HCT116 (cell line): ENCODE data around the gene ANKRD13B. TPM values are rescaled to one million over a fixed set of nuclear protein-coding genes. Genes with fewer than 3 reads are reported as not detected.

Experiments used
- ATAC-seq: fragments of 200-7000 bp; cut with Tn5 transposase; 2 replicates; pipeline ENCODE4 v1.9.1; 2020; ENCODE audit warnings: mild to moderate bottlenecking, moderate library complexity
- BruUV-seq: library from RNA; stranded (reverse); fragments of 400-500 nt; replicated peaks from 2 replicates; lab custom pipeline; 2021; lab: Mats Ljungman, UMichigan
- CTCF ChIA-PET: fragments of 300-600 bp; sonication (Branson Sonifier 250); formaldehyde crosslinking; loops from one replicate; lab custom pipeline; 2021; ENCODE audit warnings: antibody characterized with exemption; lab: Charles Lee
- POLR2A ChIA-PET: fragments of 300-600, 350-600 bp; sonication (Branson Sonifier 250); formaldehyde crosslinking; loops from one replicate; lab custom pipeline; 2021; ENCODE audit warnings: antibody characterized with exemption; lab: Charles Lee
- RAD21 ChIA-PET, 2 experiments: fragments of 300-600 bp; sonication (Branson Sonifier 250); formaldehyde crosslinking; loops; one replicate each; lab custom pipeline; 2023; ENCODE audit warnings: low total read pairs in 2 of 2; ENCODE audit not compliant: uncharacterized antibody in 2 of 2, unreplicated experiment in 2 of 2, low non-redundant PET in 1 of 2; lab: Charles Lee
- DNase-seq: peaks from one replicate; pipeline ENCODE4 v3.0.0-alpha.2; 2010; ENCODE audit warnings: low read depth, low spot score
- H2AFZ ChIP-seq: fragments of 200-600 bp; shearing (Covaris generic), sonication (generic); 2 replicates; pipeline ENCODE4 v1.6.1; 2017; ENCODE audit warnings: low read depth, mixed run types, mixed read lengths, antibody characterized with exemption, low read length; ENCODE audit not compliant: poor library complexity, severe bottlenecking
- H3K27ac ChIP-seq: 2 replicates; pipeline ENCODE4 v1.5.1; 2012; ENCODE audit warnings: low read depth, low read length
- H3K27me3 ChIP-seq: fragments of 200-600 bp; sonication (generic); 2 replicates; pipeline ENCODE4 v1.6.1; 2016; ENCODE audit warnings: mixed run types, low read length, mixed read lengths; ENCODE audit not compliant: insufficient read depth
- H3K36me3 ChIP-seq, 2 experiments: fragments of 200-500 bp in 1 of 2; fragments of 200-600 bp in 1 of 2; sonication (Bioruptor generic) in 1 of 2; sonication (generic) in 1 of 2; 2 replicates each; pipeline versions ENCODE4 v1.5.1 to v1.6.1; 2014 to 2016; ENCODE audit warnings: low read length in 2 of 2, inconsistent platforms in 1 of 2, mixed read lengths in 1 of 2, mixed run types in 1 of 2; ENCODE audit not compliant: insufficient read depth in 2 of 2, control insufficient read depth in 1 of 2
- H3K4me1 ChIP-seq, 2 experiments: fragments of 200-600 bp in 1 of 2; sonication (generic) in 1 of 2; 2 replicates each; pipeline versions ENCODE4 v1.5.1 to v1.6.1; 2012 to 2017; ENCODE audit warnings: low read length in 2 of 2, inconsistent platforms in 1 of 2, mild to moderate bottlenecking in 1 of 2, mixed read lengths in 1 of 2, mixed run types in 1 of 2, moderate library complexity in 1 of 2; ENCODE audit not compliant: insufficient read depth in 2 of 2, control insufficient read depth in 1 of 2
- H3K4me2 ChIP-seq: fragments of 200-600 bp; sonication (generic); 2 replicates; pipeline ENCODE4 v1.6.1; 2017; ENCODE audit warnings: mixed run types, low read length, mixed read lengths
- H3K4me3 ChIP-seq, 2 experiments: fragments of 200-600 bp in 1 of 2; sonication (generic) in 1 of 2; replicated peaks in 1 of 2; 2 replicates each; pipeline ENCODE4 v1.5.1; 2011 to 2016; ENCODE audit warnings: low read length in 2 of 2, control low read depth in 1 of 2, low read depth in 1 of 2, mild to moderate bottlenecking in 1 of 2, mixed read lengths in 1 of 2, mixed run types in 1 of 2
- H3K79me2 ChIP-seq: fragments of 200-600 bp; sonication (generic); 2 replicates; pipeline ENCODE4 v1.6.1; 2017; ENCODE audit warnings: mild to moderate bottlenecking, mixed run types, low read length, moderate library complexity, mixed read lengths; ENCODE audit not compliant: insufficient read depth
- H3K9ac ChIP-seq: fragments of 200-600 bp; sonication (generic); 2 replicates; pipeline ENCODE4 v1.6.1; 2016; ENCODE audit warnings: low read length, mixed read lengths
- H3K9me2 ChIP-seq: fragments of 200-600 bp; sonication (generic), shearing (Covaris generic); 2 replicates; pipeline ENCODE4 v1.6.1; 2017; ENCODE audit warnings: mixed run types, mild to moderate bottlenecking, moderate library complexity; ENCODE audit not compliant: insufficient read depth
- H3K9me3 ChIP-seq, 2 experiments: fragments of 200-500 bp in 1 of 2; fragments of 200-600 bp in 1 of 2; sonication (Bioruptor generic) in 1 of 2; sonication (generic) in 1 of 2; 2 replicates each; pipeline ENCODE4 v1.6.1; 2014 to 2017; ENCODE audit warnings: low read length in 2 of 2, mixed read lengths in 2 of 2, inconsistent platforms in 1 of 2, low read depth in 1 of 2, mild to moderate bottlenecking in 1 of 2, mixed run types in 1 of 2, moderate library complexity in 1 of 2; ENCODE audit not compliant: control insufficient read depth in 1 of 2, insufficient read depth in 1 of 2
- H4K20me1 ChIP-seq: fragments of 200-600 bp; sonication (generic), shearing (Covaris generic); 2 replicates; pipeline ENCODE4 v1.6.1; 2017; ENCODE audit warnings: mixed run types, mild to moderate bottlenecking, moderate library complexity; ENCODE audit not compliant: insufficient read depth
- CBX3 ChIP-seq: IDR thresholded peaks from 2 replicates; pipeline ENCODE4 v1.6.1; 2012; ENCODE audit warnings: low read depth
- CEBPB ChIP-seq: IDR thresholded peaks from 2 replicates; pipeline ENCODE4 v1.6.1; 2012; ENCODE audit warnings: low read depth
- EGR1 ChIP-seq: IDR thresholded peaks from 2 replicates; pipeline ENCODE4 v1.6.1; 2012; ENCODE audit warnings: low read depth
- EZH2phosphoT487 ChIP-seq: fragments of 200-600 bp; IDR thresholded peaks from 2 replicates; pipeline ENCODE4 v1.6.1; 2018; ENCODE audit warnings: antibody characterized with exemption, borderline replicate concordance
- FOSL1 ChIP-seq: IDR thresholded peaks from 2 replicates; pipeline ENCODE4 v1.6.1; 2012; ENCODE audit warnings: low read depth
- JUND ChIP-seq: IDR thresholded peaks from 2 replicates; pipeline ENCODE4 v1.6.1; 2012
- POLR2A ChIP-seq: IDR thresholded peaks from 2 replicates; pipeline ENCODE4 v1.7.0; 2011; ENCODE audit warnings: borderline replicate concordance; ENCODE audit not compliant: insufficient read depth, insufficient read length; ENCODE audit errors: extremely low read depth
- POLR2AphosphoS5 ChIP-seq: IDR thresholded peaks from 2 replicates; pipeline ENCODE4 v1.6.1; 2011; ENCODE audit warnings: mild to moderate bottlenecking, low read depth, low read length, moderate library complexity
- RAD21 ChIP-seq: IDR thresholded peaks from 2 replicates; pipeline ENCODE4 v1.6.1; 2012; ENCODE audit warnings: low read depth, mild to moderate bottlenecking
- SRF ChIP-seq: IDR thresholded peaks from 2 replicates; pipeline ENCODE4 v1.6.1; 2012; ENCODE audit warnings: low read depth
- TCF7L2 ChIP-seq: IDR thresholded peaks from 2 replicates; pipeline ENCODE4 v1.7.0; 2011; ENCODE audit warnings: borderline replicate concordance, inconsistent platforms; ENCODE audit not compliant: insufficient read depth, insufficient read length; ENCODE audit errors: extremely low read depth
- YY1 ChIP-seq: IDR thresholded peaks from 2 replicates; pipeline ENCODE4 v1.6.1; 2011; ENCODE audit warnings: low read length, low read depth, moderate library complexity, mild to moderate bottlenecking; ENCODE audit not compliant: insufficient replicate concordance; ENCODE audit errors: extremely low read depth
- ZFX ChIP-seq: fragments of 450-650 bp; IDR thresholded peaks from 2 replicates; pipeline ENCODE4 v1.6.1; 2017
- ZNF274 ChIP-seq: fragments of 200-500 bp; sonication (Bioruptor generic); IDR thresholded peaks from 2 replicates; pipeline ENCODE4 v1.6.1; 2014; ENCODE audit warnings: mild to moderate bottlenecking, low read depth, low read length, inconsistent platforms
- intact Hi-C: fragments of 100-400 bp; cut with micrococcal nuclease; formaldehyde crosslinking; loops from 2 replicates; pipeline ENCODE4 v1.10.0; 2022
- total RNA-seq: library from RNA; stranded (reverse); gene quantifications from one replicate; pipeline ENCODE4 v1.2.1, GENCODE V29; 2021; ENCODE audit not compliant: unreplicated experiment
- TF ChIP-seq, protein P1 (sequence below): IDR thresholded peaks from 2 replicates; pipeline ENCODE4 v1.6.1; 2012
- TF ChIP-seq, protein P2 (sequence below): IDR thresholded peaks from 2 replicates; pipeline ENCODE4 v1.6.1; 2012; ENCODE audit warnings: low read depth
- TF ChIP-seq, protein P3 (sequence below), 3 experiments: fragments of 200-600 bp in 1 of 3; sonication (generic) in 1 of 3; IDR thresholded peaks in 2 of 3; conservative IDR thresholded peaks in 1 of 3; 2 replicates each; pipeline ENCODE4 v1.5.1; 2012 to 2017; ENCODE audit warnings: low read depth in 2 of 3, low read length in 2 of 3, antibody characterized with exemption in 1 of 3, borderline replicate concordance in 1 of 3, control low read depth in 1 of 3, mild to moderate bottlenecking in 1 of 3, mixed read lengths in 1 of 3, mixed run types in 1 of 3, moderate library complexity in 1 of 3; ENCODE audit not compliant: insufficient read depth in 1 of 3
- TF ChIP-seq, protein P4 (sequence below): IDR thresholded peaks from 2 replicates; pipeline ENCODE4 v1.6.1; 2012

ANKRD13B gene
- total RNA-seq, 1 experiment from 2014 or later, result 27.4 TPM

DNA sequence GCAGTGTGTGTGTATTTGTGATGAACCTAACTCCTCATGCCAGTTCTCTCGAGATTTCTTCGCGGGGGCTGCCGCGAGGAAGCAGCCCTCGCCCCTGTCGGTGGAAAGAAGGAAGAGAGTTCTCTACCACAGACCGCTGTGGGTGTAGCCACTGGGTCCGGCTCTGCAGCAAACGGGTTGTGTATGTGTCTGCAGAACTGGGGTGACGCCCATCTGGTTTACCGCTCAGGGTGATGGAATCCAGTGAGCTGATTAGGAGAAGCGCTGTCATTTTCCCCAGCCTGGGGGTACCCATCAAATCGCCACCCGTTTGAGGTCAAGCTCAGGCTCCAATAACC, 22.1 kb downstream of the ANKRD13B start:
- H3K9ac ChIP-seq, result no peak overlapping the region
- H3K9me3 ChIP-seq, result no peaks in the 10 kb centered on the region
- no peak overlapping the region for H3K4me2 ChIP-seq
- CTCF ChIA-PET, result interaction anchor here (4.2 kb wide), 1 partner anchor 23 kb away, joined by 57 read pairs; the partner anchor contains the start of gene ANKRD13B
- no peak for ATAC-seq
- BruUV-seq, result no TSS peak
- peaks cover 28 to 43% of the 10 kb centered on the region in 2 experiments for H3K4me1 ChIP-seq
- H4K20me1 ChIP-seq, result no peaks in the 10 kb centered on the region
- H2AFZ ChIP-seq, result no peak overlapping the region
- H3K27ac ChIP-seq, result no peak overlapping the region
- H3K36me3 ChIP-seq, result no peaks in the 10 kb centered on the region
- intact Hi-C loops, result no loop called here
- H3K79me2 ChIP-seq, result no peaks in the 10 kb centered on the region
- DNase-seq, result no peak
- H3K27me3 ChIP-seq, result no peaks in the 10 kb centered on the region
- TF ChIP-seq FOSL1 (no peak), CEBPB (no peak), ZFX (no peak), CBX3 (no peak), YY1 (no peak), EGR1 (no peak), TCF7L2 (no peak), JUND (no peak), POLR2A (no peak), ZNF274 (no peak), SRF (no peak), RAD21 (no peak), EZH2phosphoT487 (no peak), POLR2AphosphoS5 (no peak)
- TF ChIP-seq, protein P1, sequence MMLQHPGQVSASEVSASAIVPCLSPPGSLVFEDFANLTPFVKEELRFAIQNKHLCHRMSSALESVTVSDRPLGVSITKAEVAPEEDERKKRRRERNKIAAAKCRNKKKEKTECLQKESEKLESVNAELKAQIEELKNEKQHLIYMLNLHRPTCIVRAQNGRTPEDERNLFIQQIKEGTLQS, result no peak
- TF ChIP-seq, protein P2, sequence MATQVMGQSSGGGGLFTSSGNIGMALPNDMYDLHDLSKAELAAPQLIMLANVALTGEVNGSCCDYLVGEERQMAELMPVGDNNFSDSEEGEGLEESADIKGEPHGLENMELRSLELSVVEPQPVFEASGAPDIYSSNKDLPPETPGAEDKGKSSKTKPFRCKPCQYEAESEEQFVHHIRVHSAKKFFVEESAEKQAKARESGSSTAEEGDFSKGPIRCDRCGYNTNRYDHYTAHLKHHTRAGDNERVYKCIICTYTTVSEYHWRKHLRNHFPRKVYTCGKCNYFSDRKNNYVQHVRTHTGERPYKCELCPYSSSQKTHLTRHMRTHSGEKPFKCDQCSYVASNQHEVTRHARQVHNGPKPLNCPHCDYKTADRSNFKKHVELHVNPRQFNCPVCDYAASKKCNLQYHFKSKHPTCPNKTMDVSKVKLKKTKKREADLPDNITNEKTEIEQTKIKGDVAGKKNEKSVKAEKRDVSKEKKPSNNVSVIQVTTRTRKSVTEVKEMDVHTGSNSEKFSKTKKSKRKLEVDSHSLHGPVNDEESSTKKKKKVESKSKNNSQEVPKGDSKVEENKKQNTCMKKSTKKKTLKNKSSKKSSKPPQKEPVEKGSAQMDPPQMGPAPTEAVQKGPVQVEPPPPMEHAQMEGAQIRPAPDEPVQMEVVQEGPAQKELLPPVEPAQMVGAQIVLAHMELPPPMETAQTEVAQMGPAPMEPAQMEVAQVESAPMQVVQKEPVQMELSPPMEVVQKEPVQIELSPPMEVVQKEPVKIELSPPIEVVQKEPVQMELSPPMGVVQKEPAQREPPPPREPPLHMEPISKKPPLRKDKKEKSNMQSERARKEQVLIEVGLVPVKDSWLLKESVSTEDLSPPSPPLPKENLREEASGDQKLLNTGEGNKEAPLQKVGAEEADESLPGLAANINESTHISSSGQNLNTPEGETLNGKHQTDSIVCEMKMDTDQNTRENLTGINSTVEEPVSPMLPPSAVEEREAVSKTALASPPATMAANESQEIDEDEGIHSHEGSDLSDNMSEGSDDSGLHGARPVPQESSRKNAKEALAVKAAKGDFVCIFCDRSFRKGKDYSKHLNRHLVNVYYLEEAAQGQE, result no peak
- TF ChIP-seq, protein P3, sequence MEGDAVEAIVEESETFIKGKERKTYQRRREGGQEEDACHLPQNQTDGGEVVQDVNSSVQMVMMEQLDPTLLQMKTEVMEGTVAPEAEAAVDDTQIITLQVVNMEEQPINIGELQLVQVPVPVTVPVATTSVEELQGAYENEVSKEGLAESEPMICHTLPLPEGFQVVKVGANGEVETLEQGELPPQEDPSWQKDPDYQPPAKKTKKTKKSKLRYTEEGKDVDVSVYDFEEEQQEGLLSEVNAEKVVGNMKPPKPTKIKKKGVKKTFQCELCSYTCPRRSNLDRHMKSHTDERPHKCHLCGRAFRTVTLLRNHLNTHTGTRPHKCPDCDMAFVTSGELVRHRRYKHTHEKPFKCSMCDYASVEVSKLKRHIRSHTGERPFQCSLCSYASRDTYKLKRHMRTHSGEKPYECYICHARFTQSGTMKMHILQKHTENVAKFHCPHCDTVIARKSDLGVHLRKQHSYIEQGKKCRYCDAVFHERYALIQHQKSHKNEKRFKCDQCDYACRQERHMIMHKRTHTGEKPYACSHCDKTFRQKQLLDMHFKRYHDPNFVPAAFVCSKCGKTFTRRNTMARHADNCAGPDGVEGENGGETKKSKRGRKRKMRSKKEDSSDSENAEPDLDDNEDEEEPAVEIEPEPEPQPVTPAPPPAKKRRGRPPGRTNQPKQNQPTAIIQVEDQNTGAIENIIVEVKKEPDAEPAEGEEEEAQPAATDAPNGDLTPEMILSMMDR (IDR thresholded peaks at IDR 0.05 in 2 of 3, conservative IDR thresholded peaks at IDR 0.05 in 1 of 3; ENCODE audit: borderline replicate concordance in 1 of 3, insufficient read depth in 1 of 3, low read depth in 2 of 3, low read length in 2 of 3), result no peak
- TF ChIP-seq, protein P4, sequence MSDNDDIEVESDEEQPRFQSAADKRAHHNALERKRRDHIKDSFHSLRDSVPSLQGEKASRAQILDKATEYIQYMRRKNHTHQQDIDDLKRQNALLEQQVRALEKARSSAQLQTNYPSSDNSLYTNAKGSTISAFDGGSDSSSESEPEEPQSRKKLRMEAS, result no peak
- H3K4me3 ChIP-seq, result no peak overlapping the region
- H3K9me2 ChIP-seq, result no peaks in the 10 kb centered on the region
- POLR2A ChIA-PET, result no interaction called here
- RAD21 ChIA-PET, result no interaction called here
